AG04450 (cell line): Measurements from ENCODE around the gene LCAT. TPM values are rescaled to one million over a fixed set of nuclear protein-coding genes. Genes with fewer than 3 reads are reported as not detected.

Experiments used
- CTCF ChIA-PET: fragments of 300-600, 350-600 bp; formaldehyde crosslinking; extraction: SDS; loops from one replicate; lab custom pipeline; 2022; ENCODE audit warnings: antibody characterized with exemption, inconsistent platforms; lab: Charles Lee
- POLR2A ChIA-PET: fragments of 350-600 bp; formaldehyde crosslinking; extraction: SDS; loops from one replicate; lab custom pipeline; 2021; ENCODE audit warnings: antibody characterized with exemption, inconsistent platforms; lab: Yijun Ruan, JAX
- DNase-seq: peaks from one replicate; pipeline ENCODE4 v3.0.0-alpha.2; 2011; ENCODE audit warnings: low read depth, low spot score
- H3K27ac ChIP-seq: one replicate; pipeline ENCODE4 v1.5.1; 2012; ENCODE audit warnings: low read depth, low read length, control low read depth
- H3K27me3 ChIP-seq: one replicate; pipeline ENCODE4 v1.6.0; 2012; ENCODE audit warnings: low read length; ENCODE audit not compliant: control insufficient read depth, insufficient read depth
- H3K4me3 ChIP-seq: 2 replicates; pipeline ENCODE4 v1.5.1; 2011; ENCODE audit warnings: mild to moderate bottlenecking, low read depth, low read length, control low read depth
- H3K9me3 ChIP-seq: 2 replicates; pipeline ENCODE4 v1.5.1; 2012; ENCODE audit warnings: low read length; ENCODE audit not compliant: control insufficient read depth, insufficient read depth
- polyA plus RNA-seq: library from polyadenylated mRNA; depleted of rRNA; stranded (reverse); fragments of >200 nt; gene quantifications from 2 replicates; pipeline ENCODE4 v1.2.3, GENCODE V29; 2011
- TF ChIP-seq, protein P1 (sequence below): IDR thresholded peaks from 2 replicates; pipeline ENCODE4 v1.5.1; 2011; ENCODE audit warnings: low read depth, low read length, control low read depth, inconsistent platforms

LCAT gene
- polyA plus RNA-seq, 1 experiment = 5.2 TPM

DNA sequence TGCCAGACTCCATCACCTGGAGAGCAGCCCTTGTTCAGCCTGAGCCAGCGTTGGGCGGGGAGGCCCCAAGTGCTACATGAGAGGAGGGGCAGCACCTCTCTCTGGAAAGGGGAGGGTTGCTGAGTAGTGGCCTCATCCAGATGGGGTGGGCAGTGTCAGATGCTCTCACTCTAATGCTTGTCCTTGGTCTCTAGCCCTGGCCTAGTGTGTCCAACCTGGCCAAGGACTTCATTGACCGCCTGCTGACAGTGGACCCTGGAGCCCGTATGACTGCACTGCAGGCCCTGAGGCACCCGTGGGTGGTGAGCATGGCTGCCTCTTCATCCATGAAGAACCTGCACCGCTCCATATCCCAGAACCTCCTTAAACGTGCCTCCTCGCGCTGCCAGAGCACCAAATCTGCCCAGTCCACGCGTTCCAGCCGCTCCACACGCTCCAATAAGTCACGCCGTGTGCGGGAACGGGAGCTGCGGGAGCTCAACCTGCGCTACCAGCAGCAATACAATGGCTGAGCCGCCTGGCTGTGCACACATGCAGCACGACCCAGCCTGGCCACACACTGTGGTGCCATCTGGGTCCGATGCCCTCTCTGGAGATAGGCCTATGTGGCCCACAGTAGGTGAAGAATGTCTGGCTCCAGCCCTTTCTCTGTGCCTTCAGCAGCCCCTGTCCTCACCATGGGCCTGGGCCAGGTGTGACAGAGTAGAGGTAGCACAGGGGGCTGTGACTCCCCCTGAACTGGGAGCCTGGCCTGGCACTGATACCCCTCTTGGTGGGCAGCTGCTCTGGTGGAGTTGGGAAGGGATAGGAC, 16.6 kb downstream of the LCAT start:
- no peak overlapping the region for H3K4me3 ChIP-seq
- DNase-seq = no peak
- no peaks in the 10 kb centered on the region for H3K9me3 ChIP-seq
- TF ChIP-seq, protein P1, sequence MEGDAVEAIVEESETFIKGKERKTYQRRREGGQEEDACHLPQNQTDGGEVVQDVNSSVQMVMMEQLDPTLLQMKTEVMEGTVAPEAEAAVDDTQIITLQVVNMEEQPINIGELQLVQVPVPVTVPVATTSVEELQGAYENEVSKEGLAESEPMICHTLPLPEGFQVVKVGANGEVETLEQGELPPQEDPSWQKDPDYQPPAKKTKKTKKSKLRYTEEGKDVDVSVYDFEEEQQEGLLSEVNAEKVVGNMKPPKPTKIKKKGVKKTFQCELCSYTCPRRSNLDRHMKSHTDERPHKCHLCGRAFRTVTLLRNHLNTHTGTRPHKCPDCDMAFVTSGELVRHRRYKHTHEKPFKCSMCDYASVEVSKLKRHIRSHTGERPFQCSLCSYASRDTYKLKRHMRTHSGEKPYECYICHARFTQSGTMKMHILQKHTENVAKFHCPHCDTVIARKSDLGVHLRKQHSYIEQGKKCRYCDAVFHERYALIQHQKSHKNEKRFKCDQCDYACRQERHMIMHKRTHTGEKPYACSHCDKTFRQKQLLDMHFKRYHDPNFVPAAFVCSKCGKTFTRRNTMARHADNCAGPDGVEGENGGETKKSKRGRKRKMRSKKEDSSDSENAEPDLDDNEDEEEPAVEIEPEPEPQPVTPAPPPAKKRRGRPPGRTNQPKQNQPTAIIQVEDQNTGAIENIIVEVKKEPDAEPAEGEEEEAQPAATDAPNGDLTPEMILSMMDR = no peak
- ChIA-PET POLR2A (no interaction called here), CTCF (interaction anchor here (1.5 to 2.6 kb wide), 2 partner anchors 44 to 406 kb away, joined by 6 to 14 read pairs; partner anchors contain the start of gene NRN1L)
- H3K27ac ChIP-seq = no peak overlapping the region
- no peaks in the 10 kb centered on the region for H3K27me3 ChIP-seq

DNA sequence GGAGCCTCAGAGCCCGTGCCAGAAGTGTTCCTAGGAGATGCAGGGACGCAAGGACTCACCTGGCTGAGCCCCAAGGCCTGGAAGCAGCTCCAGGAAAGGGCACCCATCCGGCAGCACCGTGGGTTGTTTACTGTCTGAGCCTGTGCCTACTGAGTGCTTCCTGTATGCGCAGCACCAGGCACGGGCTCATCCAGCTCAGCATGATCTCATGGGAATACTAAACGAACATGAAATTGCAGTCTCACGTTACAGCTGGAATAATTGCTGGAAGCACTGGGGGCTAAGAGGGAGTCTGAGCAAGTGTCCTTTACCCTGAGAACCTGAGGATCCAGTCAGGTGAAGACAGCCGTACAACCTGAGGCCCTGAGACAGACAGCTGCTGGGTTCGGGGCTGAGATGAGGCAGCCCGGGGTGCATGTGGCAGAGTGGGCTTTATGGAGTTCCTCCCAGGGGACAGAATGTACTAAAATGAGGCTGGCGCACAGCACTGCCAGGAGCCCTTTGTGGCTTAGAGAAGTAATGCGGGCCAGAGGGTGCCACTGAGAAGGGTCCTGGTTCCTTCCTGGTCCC, 17.7 kb downstream of the LCAT start:
- ChIA-PET POLR2A (interaction anchor here (0.6 to 0.7 kb wide), 2 partner anchors 20 to 147 kb away, joined by 3 to 4 read pairs; no protein-coding TSS in a partner anchor), CTCF (interaction anchor here (0.5 to 2.8 kb wide), 4 partner anchors 42 to 405 kb away, joined by 3 to 12 read pairs (median 6); partner anchors contain the start of gene NRN1L)
- Histone ChIP-seq H3K27me3 (no peaks in the 10 kb centered on the region), H3K4me3 (no peak overlapping the region), H3K9me3 (no peaks in the 10 kb centered on the region), H3K27ac (peak overlapping the region; percentile 11)
- no peak for DNase-seq
- TF ChIP-seq, protein P1 = 0 out of 2 replicates have a peak, but pooled peaks have one; percentile 7

DNA sequence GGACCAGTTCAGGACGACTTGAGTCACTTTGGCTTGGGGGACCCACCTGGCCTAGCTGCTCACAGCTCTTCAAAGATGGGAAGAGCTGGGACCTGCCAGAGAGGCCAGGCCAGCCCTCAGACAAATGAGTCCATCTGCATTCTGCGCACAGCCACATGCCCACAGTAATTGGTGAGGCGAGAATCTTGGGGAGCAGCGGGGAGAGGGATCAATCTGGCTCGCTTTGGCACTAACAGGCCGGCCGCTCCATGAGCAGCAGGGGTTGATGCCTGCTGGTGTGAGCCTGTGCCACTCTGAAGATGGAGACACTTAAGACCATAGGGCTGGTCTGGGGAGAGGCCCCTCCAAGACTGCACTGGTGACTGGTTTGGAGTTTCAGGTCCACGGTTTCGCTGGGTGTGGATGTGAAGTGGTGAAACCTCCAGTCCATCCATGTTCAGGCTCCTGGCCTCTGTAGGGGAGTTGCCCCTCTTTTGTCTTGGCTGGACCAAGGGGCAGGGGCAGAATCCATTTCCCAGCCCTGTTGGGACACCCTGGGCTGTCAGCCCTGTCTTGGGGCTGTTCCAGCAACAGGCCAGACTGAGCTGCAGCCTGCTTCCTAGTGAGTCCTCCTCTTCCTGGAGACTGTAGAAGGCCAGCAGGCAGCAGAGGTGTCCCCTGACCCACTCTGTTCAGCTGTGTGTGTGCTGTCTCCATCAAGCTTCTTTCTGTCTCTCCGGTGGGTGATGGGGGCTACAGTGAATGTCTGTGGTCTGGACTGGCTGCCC, 19.6 kb downstream of the LCAT start:
- DNase-seq = no peak
- POLR2A ChIA-PET = interaction anchor here (0.7 kb wide), 1 partner anchor 252 kb away, joined by 5 read pairs; no protein-coding TSS in a partner anchor

DNA sequence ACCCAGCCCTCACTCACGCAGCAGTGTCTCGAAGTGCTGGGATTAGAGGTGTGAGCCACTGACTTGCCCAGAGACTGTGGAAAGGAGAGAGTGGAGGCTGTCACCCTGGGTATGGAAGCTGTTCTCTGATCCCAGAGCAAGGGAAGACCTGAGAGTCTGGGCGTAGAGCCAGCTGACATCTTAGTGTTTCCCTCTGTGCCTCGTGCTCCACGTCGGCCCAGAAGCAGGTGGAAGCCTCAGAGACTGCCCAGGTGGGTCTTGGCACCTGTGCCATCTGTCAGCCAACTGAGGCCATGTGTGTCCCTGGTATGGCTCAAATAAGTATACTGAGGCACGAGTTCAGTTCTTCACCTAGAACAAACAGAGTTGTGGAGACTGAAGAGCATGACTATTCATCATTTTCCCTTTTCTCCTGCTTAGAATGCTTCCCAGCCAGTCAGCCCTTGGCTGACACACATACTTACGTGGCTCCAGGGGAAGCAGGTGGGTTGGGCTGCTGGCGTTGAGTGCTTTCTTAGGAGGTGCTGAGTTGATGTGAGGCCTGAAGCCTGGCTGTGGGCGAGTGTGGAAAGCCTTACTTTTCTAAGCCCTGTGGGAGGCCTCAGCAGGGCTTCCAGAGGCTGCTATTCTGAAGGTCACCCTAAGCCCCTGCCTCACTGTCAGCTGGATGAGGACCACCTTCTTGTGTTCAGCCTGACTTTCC, 20.4 kb downstream of the LCAT start:
- no peak for DNase-seq
- TF ChIP-seq, protein P1 = no peak
- no peak overlapping the region for H3K27ac ChIP-seq
- H3K4me3 ChIP-seq = no peak overlapping the region
- H3K27me3 ChIP-seq = no peaks in the 10 kb centered on the region
- ChIA-PET CTCF (interaction anchor here (2.8 kb wide), 1 partner anchor 40 kb away, joined by 12 read pairs; the partner anchor contains the start of gene NRN1L), POLR2A (no interaction called here)
- H3K9me3 ChIP-seq = no peaks in the 10 kb centered on the region

More for the DNA sequence above, 19.6 kb downstream of the LCAT start:
- Histone ChIP-seq H3K27ac (no peak overlapping the region), H3K9me3 (no peaks in the 10 kb centered on the region), H3K4me3 (no peak overlapping the region), H3K27me3 (no peaks in the 10 kb centered on the region)
- TF ChIP-seq, protein P1 = no peak
- CTCF ChIA-PET = interaction anchor here (0.9 to 2.8 kb wide), 2 partner anchors 40 to 92 kb away, joined by 3 to 12 read pairs; partner anchors contain the start of gene NRN1L
